ENCODE data around the gene POP7. TPM values are rescaled to one million over a fixed set of nuclear protein-coding genes. Genes with fewer than 3 reads are reported as not detected.

The POP7 gene
- total RNA-seq, 2 experiments from 2014 or later: 32.5 to 35.2 TPM

Other genes starting within 250 kb of the POP7 start
- gene SPACDR, start 241.9 kb upstream of the POP7 start, total RNA-seq: 1 to 10 TPM; 4.0 to 4.3 TPM
- gene TSC22D4, start 226.9 kb upstream of the POP7 start, total RNA-seq: 100 to 1,000 TPM; 133 to 136 TPM
- gene NYAP1, start 222.2 kb upstream of the POP7 start, total RNA-seq: under 1 TPM; 0.05 to 0.13 TPM
- 10 to 100 TPM; 53.9 to 59.8 TPM for gene AGFG2, start 166.9 kb upstream of the POP7 start, total RNA-seq
- gene SAP25, start 132.2 kb upstream of the POP7 start, total RNA-seq: 10 to 100 TPM; 29.1 to 30.0 TPM
- gene LRCH4, start 120.0 kb upstream of the POP7 start, total RNA-seq: 100 to 1,000 TPM; 199 to 204 TPM
- gene FBXO24, start 119.8 kb upstream of the POP7 start, total RNA-seq: 1 to 10 TPM; 1.8 to 2.7 TPM
- 10 to 100 TPM; 16.0 to 18.7 TPM for gene PCOLCE, start 103.8 kb upstream of the POP7 start, total RNA-seq
- 10 to 100 TPM; 47.2 to 53.3 TPM for gene MOSPD3, start 93.6 kb upstream of the POP7 start, total RNA-seq
- gene TFR2, start 64.6 kb upstream of the POP7 start, total RNA-seq: 1 to 10 TPM; 8.8 to 9.2 TPM
- not detected for gene ACTL6B, start 49.7 kb upstream of the POP7 start, total RNA-seq
- 100 to 1,000 TPM; 263 to 266 TPM for gene GNB2, start 32.4 kb upstream of the POP7 start, total RNA-seq
- 10 to 100 TPM; 43.4 to 47.4 TPM for gene GIGYF1, start 11.9 kb upstream of the POP7 start, total RNA-seq
- not detected for gene EPO, start 14.3 kb downstream of the POP7 start, total RNA-seq
- gene ZAN, start 27.5 kb downstream of the POP7 start, total RNA-seq: not detected
- under 1 TPM; 0.60 TPM for gene EPHB4, start 121.4 kb downstream of the POP7 start, total RNA-seq
- 10 to 100 TPM; 34.0 to 36.3 TPM for gene SLC12A9, start 146.6 kb downstream of the POP7 start, total RNA-seq
- 10 to 100 TPM; 28.9 to 30.1 TPM for gene TRIP6, start 161.3 kb downstream of the POP7 start, total RNA-seq
- gene SRRT, start 169.0 kb downstream of the POP7 start, total RNA-seq: 100 to 1,000 TPM; 202 to 205 TPM
- gene UFSP1, start 183.6 kb downstream of the POP7 start, total RNA-seq: 1 to 10 TPM; 2.1 to 3.0 TPM
- under 1 TPM in 1 of 2 experiments, not detected in 1; 0.13 TPM for gene ACHE, start 189.8 kb downstream of the POP7 start, total RNA-seq
- under 1 TPM in 1 of 2 experiments, not detected in 1; 0.20 TPM for gene MUC3A, start 243.4 kb downstream of the POP7 start, total RNA-seq